Glomerular visceral epithelial cell (primary cell): ENCODE results near the gene BRWD1.
A peak's percentile ranks its signal among the peaks of the same experiment; 100 is the strongest.

Source experiments
- DNase-seq: peaks from one replicate; pipeline ENCODE4 v3.0.0-alpha.2; 2016; ENCODE audit errors: extremely low spot score

BRWD1 gene

GRCh38 chr21:39197448-39198233, 115.8 kb downstream of the BRWD1 start:
- no peak for DNase-seq

GRCh38 chr21:39196838-39197237, 116.6 kb downstream of the BRWD1 start:
- no peak for DNase-seq

GRCh38 chr21:39196310-39196709, 117.1 kb downstream of the BRWD1 start:
- DNase-seq: no peak

- no peak for DNase-seq
Measured at GRCh38 chr21:39193380-39193779, 120.1 kb downstream of the BRWD1 start.

- no peak for DNase-seq
Measured at GRCh38 chr21:39189857-39190604, 123.4 kb downstream of the BRWD1 start.

- DNase-seq: no peak
Measured at GRCh38 chr21:39188521-39189139, 124.8 kb downstream of the BRWD1 start.

- no peak for DNase-seq
Measured at GRCh38 chr21:39187141-39187540, 126.3 kb downstream of the BRWD1 start.

- DNase-seq: no peak
Measured at GRCh38 chr21:39186676-39187075, 126.8 kb downstream of the BRWD1 start.

- DNase-seq: no peak
Measured at GRCh38 chr21:39185157-39185556, 128.3 kb downstream of the BRWD1 start.

GRCh38 chr21:39184050-39184980, 129.1 kb downstream of the BRWD1 start:
- no peak for DNase-seq

GRCh38 chr21:39183272-39184049, 130.0 kb downstream of the BRWD1 start, which contains the start of gene PSMG1:
PSMG1 (minus strand) TSS chr21:39183451; CDS start chr21:39183385, 66 bp downstream.
- DNase-seq: peak; percentile 96

GRCh38 chr21:39182484-39183271, 130.8 kb downstream of the BRWD1 start:
- DNase-seq: peak; percentile 25

- no peak for DNase-seq
Measured at GRCh38 chr21:39182016-39182415, 131.4 kb downstream of the BRWD1 start.

- DNase-seq: no peak
Measured at GRCh38 chr21:39181205-39181818, 132.1 kb downstream of the BRWD1 start.

GRCh38 chr21:39180429-39181019, 132.9 kb downstream of the BRWD1 start:
- no peak for DNase-seq

GRCh38 chr21:39178421-39178820, 135.0 kb downstream of the BRWD1 start:
- DNase-seq: no peak

- DNase-seq: no peak
Measured at GRCh38 chr21:39176271-39176709, 137.1 kb downstream of the BRWD1 start.

- DNase-seq: no peak
Measured at GRCh38 chr21:39175665-39176064, 137.8 kb downstream of the BRWD1 start.

GRCh38 chr21:39175154-39175553, 138.3 kb downstream of the BRWD1 start:
- DNase-seq: peak; percentile 30
